Suprapubic skin (tissue), 4 donors: ENCODE data around the gene PDE7B.

ENCODE experiments used
- EP300 ChIP-seq: sonication (generic); formaldehyde crosslinking; IDR thresholded peaks from one replicate; pipeline ENCODE4 v1.6.1; 2017; ENCODE audit warnings: antibody characterized with exemption
- POLR2A ChIP-seq, 2 donors: fragments of 450-650 bp; IDR thresholded peaks; one replicate each; pipeline ENCODE4 v1.6.1; 2017; ENCODE audit warnings: antibody characterized with exemption in 2 of 2, mild to moderate bottlenecking in 2 of 2, moderate library complexity in 2 of 2
- POLR2AphosphoS5 ChIP-seq, 3 donors: sonication (generic); formaldehyde crosslinking; IDR thresholded peaks; one replicate each; pipeline ENCODE4 v1.6.1; 2017; ENCODE audit warnings: antibody characterized with exemption in 3 of 3
- TF ChIP-seq, protein P1 (sequence below), 2 donors: fragments of 200-600 bp in 1 of 2; fragments of 450-650 bp in 1 of 2; sonication (generic) in 1 of 2; IDR thresholded peaks; one replicate each; pipeline ENCODE4 v1.5.1; 2016 to 2019; ENCODE audit warnings: antibody characterized with exemption in 2 of 2, mild to moderate bottlenecking in 1 of 2, moderate library complexity in 1 of 2

DNA sequence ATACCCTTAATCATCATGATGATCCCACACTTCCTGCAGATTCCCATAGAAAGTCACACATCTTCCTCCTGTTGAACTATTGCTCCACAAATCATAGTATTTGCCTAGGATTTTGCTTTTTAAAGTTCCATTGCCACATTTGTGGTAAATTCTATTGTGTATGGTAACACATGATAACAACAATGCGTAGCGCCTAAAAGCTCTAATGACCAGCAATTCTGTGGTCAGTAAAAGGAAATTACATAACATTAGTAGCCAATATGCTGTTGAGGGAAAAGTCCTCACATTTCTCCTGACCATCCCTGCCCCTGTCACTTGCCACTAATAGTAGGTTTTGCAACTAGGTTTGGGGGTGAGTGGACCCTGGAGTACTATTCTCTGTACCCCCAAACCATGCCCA, 31.8 kb upstream of the PDE7B start:
- TF ChIP-seq, protein P1, sequence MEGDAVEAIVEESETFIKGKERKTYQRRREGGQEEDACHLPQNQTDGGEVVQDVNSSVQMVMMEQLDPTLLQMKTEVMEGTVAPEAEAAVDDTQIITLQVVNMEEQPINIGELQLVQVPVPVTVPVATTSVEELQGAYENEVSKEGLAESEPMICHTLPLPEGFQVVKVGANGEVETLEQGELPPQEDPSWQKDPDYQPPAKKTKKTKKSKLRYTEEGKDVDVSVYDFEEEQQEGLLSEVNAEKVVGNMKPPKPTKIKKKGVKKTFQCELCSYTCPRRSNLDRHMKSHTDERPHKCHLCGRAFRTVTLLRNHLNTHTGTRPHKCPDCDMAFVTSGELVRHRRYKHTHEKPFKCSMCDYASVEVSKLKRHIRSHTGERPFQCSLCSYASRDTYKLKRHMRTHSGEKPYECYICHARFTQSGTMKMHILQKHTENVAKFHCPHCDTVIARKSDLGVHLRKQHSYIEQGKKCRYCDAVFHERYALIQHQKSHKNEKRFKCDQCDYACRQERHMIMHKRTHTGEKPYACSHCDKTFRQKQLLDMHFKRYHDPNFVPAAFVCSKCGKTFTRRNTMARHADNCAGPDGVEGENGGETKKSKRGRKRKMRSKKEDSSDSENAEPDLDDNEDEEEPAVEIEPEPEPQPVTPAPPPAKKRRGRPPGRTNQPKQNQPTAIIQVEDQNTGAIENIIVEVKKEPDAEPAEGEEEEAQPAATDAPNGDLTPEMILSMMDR (IDR thresholded peaks at IDR 0.05): no peak
- TF ChIP-seq POLR2A (IDR thresholded peaks at IDR 0.05): no peak
- TF ChIP-seq EP300: no peak
- TF ChIP-seq POLR2AphosphoS5 (IDR thresholded peaks at IDR 0.05): no peak
